ENCODE results near the gene PARD3B.

GRCh38 chr2:204776781-204777559 is 231.7 kb downstream of the PARD3B start:
- TF ChIP-seq REST (IDR thresholded peaks at IDR 0.05; ENCODE audit: insufficient replicate concordance, low read depth), result no peak
- no peak for TF ChIP-seq CTCF (IDR thresholded peaks at IDR 0.05; ENCODE audit: insufficient read depth, low read length)
